PFSK-1 (cell line): Measurements from ENCODE around the gene PTPRN2.

Experiments used
- FOXP2 ChIP-seq: optimal IDR thresholded peaks from 2 replicates; pipeline ENCODE3; 2011; ENCODE audit warnings: borderline replicate concordance, control low read depth, inconsistent platforms; ENCODE audit not compliant: insufficient read depth; ENCODE audit errors: extremely low read length, extremely low read depth
- POLR2AphosphoS5 ChIP-seq: IDR thresholded peaks from 2 replicates; pipeline ENCODE4 v1.6.1; 2012; ENCODE audit warnings: low read depth, mild to moderate bottlenecking, control low read depth, low read length, moderate library complexity
- SIN3A ChIP-seq: IDR thresholded peaks from 2 replicates; pipeline ENCODE4 v1.6.1; 2012; ENCODE audit warnings: mild to moderate bottlenecking, low read length, moderate library complexity, borderline replicate concordance; ENCODE audit not compliant: insufficient read depth
- TAF1 ChIP-seq: IDR thresholded peaks from 2 replicates; pipeline ENCODE4 v1.6.1; 2012; ENCODE audit warnings: low read length, control low read depth, borderline replicate concordance; ENCODE audit not compliant: insufficient read depth
- TF ChIP-seq, protein P1 (sequence below), 2 experiments: IDR thresholded peaks; 2 replicates each; pipeline versions ENCODE4 v1.6.1 to v1.8.0; 2011 to 2012; ENCODE audit warnings: low read depth in 2 of 2, low read length in 2 of 2, control low read depth in 1 of 2, inconsistent platforms in 1 of 2, mild to moderate bottlenecking in 1 of 2, moderate library complexity in 1 of 2; ENCODE audit not compliant: insufficient read depth in 1 of 2

- TF ChIP-seq, protein P1, sequence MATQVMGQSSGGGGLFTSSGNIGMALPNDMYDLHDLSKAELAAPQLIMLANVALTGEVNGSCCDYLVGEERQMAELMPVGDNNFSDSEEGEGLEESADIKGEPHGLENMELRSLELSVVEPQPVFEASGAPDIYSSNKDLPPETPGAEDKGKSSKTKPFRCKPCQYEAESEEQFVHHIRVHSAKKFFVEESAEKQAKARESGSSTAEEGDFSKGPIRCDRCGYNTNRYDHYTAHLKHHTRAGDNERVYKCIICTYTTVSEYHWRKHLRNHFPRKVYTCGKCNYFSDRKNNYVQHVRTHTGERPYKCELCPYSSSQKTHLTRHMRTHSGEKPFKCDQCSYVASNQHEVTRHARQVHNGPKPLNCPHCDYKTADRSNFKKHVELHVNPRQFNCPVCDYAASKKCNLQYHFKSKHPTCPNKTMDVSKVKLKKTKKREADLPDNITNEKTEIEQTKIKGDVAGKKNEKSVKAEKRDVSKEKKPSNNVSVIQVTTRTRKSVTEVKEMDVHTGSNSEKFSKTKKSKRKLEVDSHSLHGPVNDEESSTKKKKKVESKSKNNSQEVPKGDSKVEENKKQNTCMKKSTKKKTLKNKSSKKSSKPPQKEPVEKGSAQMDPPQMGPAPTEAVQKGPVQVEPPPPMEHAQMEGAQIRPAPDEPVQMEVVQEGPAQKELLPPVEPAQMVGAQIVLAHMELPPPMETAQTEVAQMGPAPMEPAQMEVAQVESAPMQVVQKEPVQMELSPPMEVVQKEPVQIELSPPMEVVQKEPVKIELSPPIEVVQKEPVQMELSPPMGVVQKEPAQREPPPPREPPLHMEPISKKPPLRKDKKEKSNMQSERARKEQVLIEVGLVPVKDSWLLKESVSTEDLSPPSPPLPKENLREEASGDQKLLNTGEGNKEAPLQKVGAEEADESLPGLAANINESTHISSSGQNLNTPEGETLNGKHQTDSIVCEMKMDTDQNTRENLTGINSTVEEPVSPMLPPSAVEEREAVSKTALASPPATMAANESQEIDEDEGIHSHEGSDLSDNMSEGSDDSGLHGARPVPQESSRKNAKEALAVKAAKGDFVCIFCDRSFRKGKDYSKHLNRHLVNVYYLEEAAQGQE (IDR thresholded peaks at IDR 0.05; ENCODE audit: insufficient read depth in 1 of 2, low read depth in 2 of 2, low read length in 2 of 2) = no peak
- TF ChIP-seq POLR2AphosphoS5 (no peak), FOXP2 (no peak), SIN3A (no peak), TAF1 (no peak)
These were observed 182.3 kb downstream of the PTPRN2 start for GRCh38 chr7:158405324-158405723.
